ENCODE results near the gene AOPEP.

- TF ChIP-seq ZNF433 (tag by site-specific recombination; IDR thresholded peaks at IDR 0.05; ENCODE audit: low read depth) (no peak), KLF16 (tag by site-specific recombination; IDR thresholded peaks at IDR 0.05) (no peak), ZNF837 (tag by site-specific recombination; IDR thresholded peaks at IDR 0.05) (no peak), ZNF843 (tag by site-specific recombination; IDR thresholded peaks at IDR 0.05) (no peak), ZNF138 (tag by site-specific recombination; IDR thresholded peaks at IDR 0.05; ENCODE audit: borderline replicate concordance) (no peak), ZNF274 (IDR thresholded peaks at IDR 0.05; ENCODE audit: low read length) (no peak), ZNF274 (tag by site-specific recombination; IDR thresholded peaks at IDR 0.05; ENCODE audit: borderline replicate concordance) (no peak), PRDM4 (tag by site-specific recombination; IDR thresholded peaks at IDR 0.05) (no peak), ZNF140 (tag by site-specific recombination; IDR thresholded peaks at IDR 0.05) (no peak)
- TF ChIP-seq, protein P1, sequence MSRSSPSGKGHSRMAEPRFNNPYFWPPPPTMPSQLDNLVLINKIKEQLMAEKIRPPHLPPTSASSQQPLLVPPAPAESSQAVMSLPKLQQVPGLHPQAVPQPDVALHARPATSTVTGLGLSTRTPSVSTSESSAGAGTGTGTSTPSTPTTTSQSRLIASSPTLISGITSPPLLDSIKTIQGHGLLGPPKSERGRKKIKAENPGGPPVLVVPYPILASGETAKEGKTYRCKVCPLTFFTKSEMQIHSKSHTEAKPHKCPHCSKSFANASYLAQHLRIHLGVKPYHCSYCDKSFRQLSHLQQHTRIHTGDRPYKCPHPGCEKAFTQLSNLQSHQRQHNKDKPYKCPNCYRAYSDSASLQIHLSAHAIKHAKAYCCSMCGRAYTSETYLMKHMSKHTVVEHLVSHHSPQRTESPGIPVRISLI (tag by site-specific recombination; IDR thresholded peaks at IDR 0.05) = no peak
These were observed 180.2 kb downstream of the AOPEP start for GRCh38 chr9:94906713-94907112.

Measured in HEK293 (cell line).